ENCODE measurements around the gene RRAD. TPM values are rescaled to one million over a fixed set of nuclear protein-coding genes. Genes with fewer than 3 reads are reported as not detected.

RRAD gene
- total RNA-seq, 1 experiment from 2014 or later = 2.8 TPM

GRCh38 chr16:66914541-66914940 is 10.8 kb downstream of the RRAD start:
- ChIA-PET CTCF (no interaction called here), POLR2A (ENCODE audit: unreplicated experiment) (no interaction called here)
- H3K9me2 ChIP-seq (replicated peaks; ENCODE audit: low read length) = no peaks in the 10 kb centered on the region
- H3K9me3 ChIP-seq (ENCODE audit: low read length) = no peaks in the 10 kb centered on the region
- no peaks in the 10 kb centered on the region for H3K4me1 ChIP-seq (ENCODE audit: insufficient read depth, low read length)
- H3F3A ChIP-seq (ENCODE audit: low read length, unreplicated experiment) = no peaks in the 10 kb centered on the region
- H3K27ac ChIP-seq (ENCODE audit: low read length) = no peak overlapping the region
- ATAC-seq (no peak), DNase-seq (no peak)
- no peaks in the 10 kb centered on the region for H3K36me3 ChIP-seq (ENCODE audit: low read depth, low read length)
- no peaks in the 10 kb centered on the region for H3K27me3 ChIP-seq (ENCODE audit: low read length)
- H3K4me3 ChIP-seq (ENCODE audit: low read length) = no peak overlapping the region
- H3K9ac ChIP-seq (ENCODE audit: low read length) = no peak overlapping the region
- no peak overlapping the region for H3K4me2 ChIP-seq (ENCODE audit: low read length)
- TF ChIP-seq CTCF (conservative IDR thresholded peaks at IDR 0.05; ENCODE audit: low read depth, low read length) (no peak), EZH2phosphoT487 (IDR thresholded peaks at IDR 0.05; ENCODE audit: borderline replicate concordance, low read length) (no peak), EZH2 (IDR thresholded peaks at IDR 0.05; ENCODE audit: low read length, unreplicated experiment) (no peak)
- H2AFZ ChIP-seq (ENCODE audit: low read length) = no peak overlapping the region
- no TSS peak for BruUV-seq (replicated peaks)
- intact Hi-C loops (cut with micrococcal nuclease) = no loop called here
- H3K79me2 ChIP-seq (ENCODE audit: low read length) = no peaks in the 10 kb centered on the region
- H4K20me1 ChIP-seq (ENCODE audit: low read length) = no peaks in the 10 kb centered on the region

GRCh38 chr16:66913711-66914110 is 11.6 kb downstream of the RRAD start:
- no TSS peak for BruUV-seq (replicated peaks)
- Histone ChIP-seq H3K4me2 (ENCODE audit: low read length) (no peak overlapping the region), H3K79me2 (ENCODE audit: low read length) (no peaks in the 10 kb centered on the region), H3K27ac (ENCODE audit: low read length) (no peak overlapping the region), H3K4me1 (ENCODE audit: insufficient read depth, low read length) (no peaks in the 10 kb centered on the region), H3F3A (ENCODE audit: low read length, unreplicated experiment) (no peaks in the 10 kb centered on the region), H3K36me3 (ENCODE audit: low read depth, low read length) (no peaks in the 10 kb centered on the region), H3K9ac (ENCODE audit: low read length) (no peak overlapping the region), H3K27me3 (ENCODE audit: low read length) (no peaks in the 10 kb centered on the region), H3K9me2 (replicated peaks; ENCODE audit: low read length) (no peaks in the 10 kb centered on the region), H2AFZ (ENCODE audit: low read length) (no peak overlapping the region), H3K9me3 (ENCODE audit: low read length) (no peaks in the 10 kb centered on the region), H3K4me3 (ENCODE audit: low read length) (no peak overlapping the region), H4K20me1 (ENCODE audit: low read length) (no peaks in the 10 kb centered on the region)
- DNase-seq = no peak
- ChIA-PET CTCF (no interaction called here), POLR2A (ENCODE audit: unreplicated experiment) (no interaction called here)
- ATAC-seq = no peak
- no peak for TF ChIP-seq CTCF (conservative IDR thresholded peaks at IDR 0.05; ENCODE audit: low read depth, low read length)
- TF ChIP-seq EZH2 (IDR thresholded peaks at IDR 0.05; ENCODE audit: low read length, unreplicated experiment) = no peak
- no peak for TF ChIP-seq EZH2phosphoT487 (IDR thresholded peaks at IDR 0.05; ENCODE audit: borderline replicate concordance, low read length)
- intact Hi-C loops (cut with micrococcal nuclease) = no loop called here

GRCh38 chr16:66913081-66913480 is 12.3 kb downstream of the RRAD start:
- TF ChIP-seq EZH2phosphoT487 (IDR thresholded peaks at IDR 0.05; ENCODE audit: borderline replicate concordance, low read length) (no peak), CTCF (conservative IDR thresholded peaks at IDR 0.05; ENCODE audit: low read depth, low read length) (no peak), EZH2 (IDR thresholded peaks at IDR 0.05; ENCODE audit: low read length, unreplicated experiment) (no peak)
- Histone ChIP-seq H4K20me1 (ENCODE audit: low read length) (no peaks in the 10 kb centered on the region), H2AFZ (ENCODE audit: low read length) (no peak overlapping the region), H3K4me3 (ENCODE audit: low read length) (no peak overlapping the region), H3K9me3 (ENCODE audit: low read length) (no peaks in the 10 kb centered on the region), H3K9ac (ENCODE audit: low read length) (no peak overlapping the region), H3K79me2 (ENCODE audit: low read length) (no peaks in the 10 kb centered on the region), H3K36me3 (ENCODE audit: low read depth, low read length) (no peaks in the 10 kb centered on the region), H3K27ac (ENCODE audit: low read length) (no peak overlapping the region), H3K9me2 (replicated peaks; ENCODE audit: low read length) (no peaks in the 10 kb centered on the region), H3F3A (ENCODE audit: low read length, unreplicated experiment) (no peaks in the 10 kb centered on the region), H3K4me2 (ENCODE audit: low read length) (no peak overlapping the region), H3K4me1 (ENCODE audit: insufficient read depth, low read length) (no peaks in the 10 kb centered on the region), H3K27me3 (ENCODE audit: low read length) (no peaks in the 10 kb centered on the region)
- DNase-seq (no peak), ATAC-seq (no peak)
- BruUV-seq (replicated peaks) = no TSS peak
- CTCF ChIA-PET = no interaction called here
- intact Hi-C loops (cut with micrococcal nuclease) = no loop called here
- POLR2A ChIA-PET (ENCODE audit: unreplicated experiment) = no interaction called here
